Measurements from ENCODE around the gene DACT1. TPM values are rescaled to one million over a fixed set of nuclear protein-coding genes. Genes with fewer than 3 reads are reported as not detected.

Gene DACT1
- total RNA-seq, 1 experiment from 2014 or later: not detected

DNA sequence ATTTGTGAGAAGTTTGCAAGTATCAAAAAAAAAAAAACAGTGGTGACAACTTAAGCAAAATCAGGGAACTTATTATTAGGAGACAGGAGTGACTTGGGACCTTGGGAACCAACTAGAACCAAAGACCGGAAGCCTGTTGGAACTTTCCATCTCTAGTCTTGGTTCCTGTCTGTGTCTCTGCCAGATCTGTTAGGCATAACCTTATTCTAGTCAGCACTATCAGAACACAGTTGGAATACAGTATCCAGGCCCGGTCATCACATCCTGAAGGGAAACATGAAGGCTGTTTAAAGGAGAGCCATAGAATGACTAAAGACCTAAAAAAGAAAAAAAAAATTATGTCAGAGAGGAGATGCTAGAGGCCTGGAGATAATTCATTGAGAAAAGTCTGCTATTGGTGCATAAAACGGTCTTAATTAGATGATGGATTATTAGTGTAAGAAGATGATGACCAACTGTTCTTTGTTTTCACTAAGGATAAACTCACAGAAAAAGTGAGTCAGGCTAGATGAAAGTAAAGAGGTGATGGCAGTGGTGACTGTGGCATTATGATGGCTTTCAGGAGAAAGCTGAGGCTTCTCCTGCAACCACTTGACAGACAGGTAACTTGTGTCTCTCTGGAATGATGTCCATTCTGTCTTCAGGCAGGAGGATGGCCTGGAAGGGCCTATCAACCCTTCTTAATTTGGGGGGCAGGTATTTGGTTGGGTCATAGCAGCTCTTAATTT, 28.2 kb downstream of the DACT1 start:
- Histone ChIP-seq H3K27me3 (ENCODE audit: insufficient read depth, low read depth) (peaks cover 30% of the 10 kb centered on the region), H3K4me3 (no peak overlapping the region), H3K36me3 (ENCODE audit: low read depth) (no peaks in the 10 kb centered on the region), H3K4me2 (no peak overlapping the region), H3F3A (ENCODE audit: insufficient read depth, low read depth) (no peaks in the 10 kb centered on the region), H3K4me1 (replicated peaks; ENCODE audit: insufficient read depth) (no peaks in the 10 kb centered on the region), H3K9me2 (ENCODE audit: insufficient read depth) (no peaks in the 10 kb centered on the region), H4K20me1 (ENCODE audit: insufficient read depth) (no peaks in the 10 kb centered on the region), H2AFZ (no peak overlapping the region), H3K27ac (no peak overlapping the region), H3K9me3 (ENCODE audit: insufficient read depth, low read depth) (no peaks in the 10 kb centered on the region), H3K79me2 (ENCODE audit: low read depth) (no peaks in the 10 kb centered on the region)
- DNase-seq: no peak
- BruUV-seq (replicated peaks): no TSS peak
- intact Hi-C loops (cut with micrococcal nuclease; ENCODE audit: unreplicated experiment): loop anchor here (10.0 kb wide), 1 partner anchor 61 kb away; no protein-coding TSS in a partner anchor
- CTCF ChIA-PET: no interaction called here
- TF ChIP-seq, protein P1, sequence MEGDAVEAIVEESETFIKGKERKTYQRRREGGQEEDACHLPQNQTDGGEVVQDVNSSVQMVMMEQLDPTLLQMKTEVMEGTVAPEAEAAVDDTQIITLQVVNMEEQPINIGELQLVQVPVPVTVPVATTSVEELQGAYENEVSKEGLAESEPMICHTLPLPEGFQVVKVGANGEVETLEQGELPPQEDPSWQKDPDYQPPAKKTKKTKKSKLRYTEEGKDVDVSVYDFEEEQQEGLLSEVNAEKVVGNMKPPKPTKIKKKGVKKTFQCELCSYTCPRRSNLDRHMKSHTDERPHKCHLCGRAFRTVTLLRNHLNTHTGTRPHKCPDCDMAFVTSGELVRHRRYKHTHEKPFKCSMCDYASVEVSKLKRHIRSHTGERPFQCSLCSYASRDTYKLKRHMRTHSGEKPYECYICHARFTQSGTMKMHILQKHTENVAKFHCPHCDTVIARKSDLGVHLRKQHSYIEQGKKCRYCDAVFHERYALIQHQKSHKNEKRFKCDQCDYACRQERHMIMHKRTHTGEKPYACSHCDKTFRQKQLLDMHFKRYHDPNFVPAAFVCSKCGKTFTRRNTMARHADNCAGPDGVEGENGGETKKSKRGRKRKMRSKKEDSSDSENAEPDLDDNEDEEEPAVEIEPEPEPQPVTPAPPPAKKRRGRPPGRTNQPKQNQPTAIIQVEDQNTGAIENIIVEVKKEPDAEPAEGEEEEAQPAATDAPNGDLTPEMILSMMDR (conservative IDR thresholded peaks at IDR 0.05): no peak
- TF ChIP-seq EZH2 (IDR thresholded peaks at IDR 0.05; ENCODE audit: low read depth): no peak
- POLR2A ChIA-PET (ENCODE audit: unreplicated experiment): no interaction called here

DNA sequence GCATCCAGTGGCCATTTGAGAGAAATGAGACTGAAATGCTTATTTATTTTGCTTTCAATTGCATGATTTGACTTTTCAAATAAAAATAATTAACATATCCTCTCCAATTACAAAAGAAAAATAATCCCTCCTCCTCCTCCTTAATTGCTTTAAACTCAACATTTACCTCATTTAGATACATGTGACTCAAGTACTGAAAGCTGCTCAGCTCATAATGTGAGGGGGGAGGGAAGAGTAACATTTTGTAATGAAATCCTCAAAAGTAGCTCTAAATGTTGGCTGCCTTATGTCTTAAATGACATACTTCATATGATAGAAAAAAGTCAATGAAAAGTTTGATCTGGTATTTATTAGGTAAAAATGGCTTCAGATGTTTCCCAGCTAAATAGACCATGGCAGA, 29.0 kb downstream of the DACT1 start:
- BruUV-seq (replicated peaks): no TSS peak
- Histone ChIP-seq H3K9me2 (ENCODE audit: insufficient read depth) (no peaks in the 10 kb centered on the region), H2AFZ (no peak overlapping the region), H3F3A (ENCODE audit: insufficient read depth, low read depth) (no peaks in the 10 kb centered on the region), H3K4me1 (replicated peaks; ENCODE audit: insufficient read depth) (no peaks in the 10 kb centered on the region), H4K20me1 (ENCODE audit: insufficient read depth) (no peaks in the 10 kb centered on the region), H3K27me3 (ENCODE audit: insufficient read depth, low read depth) (peaks cover 38% of the 10 kb centered on the region), H3K4me3 (no peak overlapping the region), H3K9me3 (ENCODE audit: insufficient read depth, low read depth) (no peaks in the 10 kb centered on the region), H3K36me3 (ENCODE audit: low read depth) (no peaks in the 10 kb centered on the region), H3K27ac (no peak overlapping the region), H3K79me2 (ENCODE audit: low read depth) (no peaks in the 10 kb centered on the region), H3K4me2 (no peak overlapping the region)
- no peak for TF ChIP-seq EZH2 (IDR thresholded peaks at IDR 0.05; ENCODE audit: low read depth)
- TF ChIP-seq, protein P1 (conservative IDR thresholded peaks at IDR 0.05): no peak
- POLR2A ChIA-PET (ENCODE audit: unreplicated experiment): no interaction called here
- CTCF ChIA-PET: no interaction called here
- no peak for DNase-seq
- intact Hi-C loops (cut with micrococcal nuclease; ENCODE audit: unreplicated experiment): loop anchor here (10.0 kb wide), 1 partner anchor 62 kb away; no protein-coding TSS in a partner anchor

DNA sequence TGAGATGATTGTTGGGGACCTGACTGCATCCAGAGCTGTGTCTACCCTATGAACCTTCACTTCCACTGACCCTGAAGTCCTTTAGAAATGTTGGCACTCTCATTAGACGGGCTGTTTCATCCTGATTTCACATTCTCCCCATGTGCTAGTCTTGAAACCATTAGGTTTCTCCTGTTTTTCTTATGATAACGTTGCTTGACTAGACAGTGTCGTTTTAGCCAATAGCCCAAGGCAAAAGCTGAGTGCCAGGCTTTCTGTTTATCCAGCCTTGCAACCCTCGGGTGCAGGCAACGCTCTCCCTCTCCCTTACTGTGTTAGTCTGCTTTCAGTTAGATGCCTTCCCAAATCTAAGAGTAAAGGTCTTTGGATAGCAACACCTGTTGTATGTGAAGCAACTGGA, 30.1 kb downstream of the DACT1 start:
- Histone ChIP-seq H3K36me3 (ENCODE audit: low read depth) (no peaks in the 10 kb centered on the region), H3K4me3 (no peak overlapping the region), H4K20me1 (ENCODE audit: insufficient read depth) (no peaks in the 10 kb centered on the region), H3K4me1 (replicated peaks; ENCODE audit: insufficient read depth) (no peaks in the 10 kb centered on the region), H3K79me2 (ENCODE audit: low read depth) (no peaks in the 10 kb centered on the region), H2AFZ (no peak overlapping the region), H3K27ac (no peak overlapping the region), H3F3A (ENCODE audit: insufficient read depth, low read depth) (no peaks in the 10 kb centered on the region), H3K4me2 (no peak overlapping the region), H3K27me3 (ENCODE audit: insufficient read depth, low read depth) (peaks cover 48% of the 10 kb centered on the region), H3K9me2 (ENCODE audit: insufficient read depth) (no peaks in the 10 kb centered on the region), H3K9me3 (ENCODE audit: insufficient read depth, low read depth) (no peaks in the 10 kb centered on the region)
- no peak for DNase-seq
- intact Hi-C loops (cut with micrococcal nuclease; ENCODE audit: unreplicated experiment): loop anchor here (10.0 kb wide), 1 partner anchor 63 kb away; no protein-coding TSS in a partner anchor
- ChIA-PET POLR2A (ENCODE audit: unreplicated experiment) (no interaction called here), CTCF (no interaction called here)
- TF ChIP-seq EZH2 (IDR thresholded peaks at IDR 0.05; ENCODE audit: low read depth): no peak
- TF ChIP-seq, protein P1 (conservative IDR thresholded peaks at IDR 0.05): no peak
- BruUV-seq (replicated peaks): no TSS peak

All from PC-9 (cell line).